AG09319 (cell line): ENCODE measurements around the gene LY6G6C.

ENCODE experiments used
- DNase-seq: peaks from one replicate; pipeline ENCODE4 v3.0.0-alpha.2; 2010; ENCODE audit warnings: low read depth; ENCODE audit errors: extremely low read depth
- TF ChIP-seq, protein P1 (sequence below): IDR thresholded peaks from 2 replicates; pipeline ENCODE4 v1.5.1; 2011; ENCODE audit warnings: low read depth, mild to moderate bottlenecking, inconsistent platforms, low read length, moderate library complexity

LY6G6C gene

GRCh38 chr6:31723245-31723979, 1.9 kb upstream of the LY6G6C start, which contains the start of gene MPIG6B:
Gene MPIG6B (plus strand): TSS chr6:31723373. CDS start chr6:31723384, 11 bp downstream.
- TF ChIP-seq, protein P1, sequence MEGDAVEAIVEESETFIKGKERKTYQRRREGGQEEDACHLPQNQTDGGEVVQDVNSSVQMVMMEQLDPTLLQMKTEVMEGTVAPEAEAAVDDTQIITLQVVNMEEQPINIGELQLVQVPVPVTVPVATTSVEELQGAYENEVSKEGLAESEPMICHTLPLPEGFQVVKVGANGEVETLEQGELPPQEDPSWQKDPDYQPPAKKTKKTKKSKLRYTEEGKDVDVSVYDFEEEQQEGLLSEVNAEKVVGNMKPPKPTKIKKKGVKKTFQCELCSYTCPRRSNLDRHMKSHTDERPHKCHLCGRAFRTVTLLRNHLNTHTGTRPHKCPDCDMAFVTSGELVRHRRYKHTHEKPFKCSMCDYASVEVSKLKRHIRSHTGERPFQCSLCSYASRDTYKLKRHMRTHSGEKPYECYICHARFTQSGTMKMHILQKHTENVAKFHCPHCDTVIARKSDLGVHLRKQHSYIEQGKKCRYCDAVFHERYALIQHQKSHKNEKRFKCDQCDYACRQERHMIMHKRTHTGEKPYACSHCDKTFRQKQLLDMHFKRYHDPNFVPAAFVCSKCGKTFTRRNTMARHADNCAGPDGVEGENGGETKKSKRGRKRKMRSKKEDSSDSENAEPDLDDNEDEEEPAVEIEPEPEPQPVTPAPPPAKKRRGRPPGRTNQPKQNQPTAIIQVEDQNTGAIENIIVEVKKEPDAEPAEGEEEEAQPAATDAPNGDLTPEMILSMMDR = no peak
- DNase-seq = no peak

DNA sequence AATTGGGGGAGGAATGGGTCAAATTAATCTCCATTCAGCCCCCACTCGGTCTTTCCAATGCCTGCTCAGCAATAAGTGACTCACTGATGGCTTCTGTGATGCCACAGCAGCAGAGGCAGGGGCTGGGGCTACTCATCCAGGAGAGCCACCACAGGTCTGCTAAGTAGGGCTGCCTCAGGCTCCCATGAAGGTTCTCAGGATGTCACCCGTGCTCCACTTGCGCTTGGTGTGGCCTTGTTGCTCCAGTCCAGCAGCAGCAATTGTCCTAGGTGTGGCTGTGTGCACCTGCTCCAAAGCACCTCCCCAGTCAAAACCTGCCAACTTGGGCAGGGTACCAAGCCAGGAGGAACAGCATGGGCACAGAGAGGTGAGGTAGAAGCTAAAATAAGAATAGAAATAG, 627 bp upstream of the LY6G6C start:
- TF ChIP-seq, protein P1 = no peak
- DNase-seq = no peak

- TF ChIP-seq, protein P1 = no peak
- DNase-seq = no peak
These were observed 1.3 kb downstream of the LY6G6C start for GRCh38 chr6:31720196-31720770.

- TF ChIP-seq, protein P1 = no peak
- DNase-seq = no peak
These were observed 2.5 kb downstream of the LY6G6C start for GRCh38 chr6:31719001-31719400.

DNA sequence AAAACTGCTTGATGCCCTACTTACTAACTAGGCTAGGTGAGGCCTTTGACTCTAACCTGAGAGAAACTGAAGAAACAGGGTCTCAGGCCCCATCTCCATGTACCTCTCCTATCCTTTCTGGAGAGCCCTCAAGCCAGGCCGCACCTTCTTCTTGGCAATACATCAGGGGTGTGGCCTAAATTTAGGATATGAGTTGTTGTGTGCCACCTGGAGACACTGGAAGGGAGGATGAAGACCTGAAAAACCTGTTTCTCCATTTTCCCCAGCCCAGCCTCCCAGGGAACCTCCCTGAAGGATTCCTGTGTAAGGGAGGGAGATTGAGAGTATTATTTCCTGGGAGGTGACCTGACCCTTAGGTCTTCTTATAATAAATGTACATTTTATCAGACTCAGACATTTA, 3.3 kb downstream of the LY6G6C start:
- TF ChIP-seq, protein P1 = no peak
- DNase-seq = no peak

DNA sequence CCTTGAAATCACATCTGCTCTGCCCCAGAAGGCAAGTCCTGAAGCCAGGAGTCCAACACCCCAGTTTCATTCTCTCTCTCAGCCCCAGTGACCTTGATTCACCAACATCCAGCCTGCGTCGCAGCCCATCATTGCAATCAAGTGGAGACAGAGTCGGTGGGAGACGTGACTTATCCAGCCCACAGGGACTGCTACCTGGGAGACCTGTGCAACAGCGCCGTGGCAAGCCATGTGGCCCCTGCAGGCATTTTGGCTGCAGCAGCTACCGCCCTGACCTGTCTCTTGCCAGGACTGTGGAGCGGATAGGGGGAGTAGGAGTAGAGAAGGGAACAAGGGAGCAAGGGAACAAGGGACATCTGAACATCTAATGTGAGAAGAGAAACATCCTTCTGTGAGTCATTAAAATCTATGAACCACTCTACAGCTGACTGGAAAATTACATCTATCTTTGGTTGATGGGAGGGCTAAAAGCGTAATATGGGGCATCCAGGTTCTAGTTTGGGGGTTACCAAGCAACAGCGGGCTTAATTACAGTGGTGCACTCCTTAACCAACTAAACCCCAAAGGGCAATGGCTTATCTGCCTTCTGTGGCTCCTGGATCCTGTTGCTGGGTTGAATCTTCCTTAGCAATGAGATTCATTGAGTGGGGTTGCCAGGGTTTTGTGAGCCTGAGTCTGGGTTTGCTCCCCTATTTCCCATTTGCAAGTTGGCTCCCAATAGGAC, 3.9 kb downstream of the LY6G6C start:
- TF ChIP-seq, protein P1 = no peak
- DNase-seq = no peak
